K562 (cell line): ENCODE results near the gene PAX8. TPM values are rescaled to one million over a fixed set of nuclear protein-coding genes. Genes with fewer than 3 reads are reported as not detected.

Experiments used
- BACH1 ChIP-seq: fragments of 200-800 bp; sonication (Bioruptor generic); IDR thresholded peaks from 2 replicates; pipeline ENCODE4 v1.6.1; 2016; ENCODE audit warnings: missing genetic modification characterization, missing compliant biosample characterization
- CEBPG ChIP-seq, 3 experiments: fragments of 200-800 bp in 1 of 3; sonication (Bioruptor generic) in 1 of 3; sonication (generic) in 1 of 3; formaldehyde crosslinking in 1 of 3; IDR thresholded peaks in 2 of 3; conservative IDR thresholded peaks in 1 of 3; 2 replicates each; pipeline versions ENCODE4 v1.6.1 to v1.8.0; 2016 to 2022; ENCODE audit warnings: missing compliant biosample characterization in 2 of 3, missing genetic modification characterization in 2 of 3, mild to moderate bottlenecking in 1 of 3, missing genetic modification reagents in 1 of 3
- EP400 ChIP-seq: fragments of 450-650 bp; IDR thresholded peaks from 2 replicates; pipeline ENCODE4 v1.6.1; 2017; ENCODE audit warnings: antibody characterized with exemption, mild to moderate bottlenecking, moderate library complexity
- GABPB1 ChIP-seq: sonication (generic); formaldehyde crosslinking; IDR thresholded peaks from 2 replicates; pipeline ENCODE4 v1.8.0; 2022; ENCODE audit warnings: mild to moderate bottlenecking, missing genetic modification reagents
- KDM2B ChIP-seq: fragments of 250-450 bp; sonication (Bioruptor Pico); IDR thresholded peaks from 2 replicates; pipeline ENCODE4 v1.8.0; 2021; ENCODE audit warnings: mild to moderate bottlenecking, moderate library complexity
- MAFG ChIP-seq: fragments of 450-650 bp; conservative IDR thresholded peaks from 2 replicates; pipeline ENCODE4 v1.6.1; 2016; ENCODE audit warnings: missing genetic modification characterization, missing compliant biosample characterization
- MIER1 ChIP-seq: fragments of 450-650 bp; IDR thresholded peaks from 2 replicates; pipeline ENCODE4 v1.6.1; 2016; ENCODE audit warnings: antibody characterized with exemption, mild to moderate bottlenecking, low read depth
- NFXL1 ChIP-seq: fragments of 450-650 bp; formaldehyde crosslinking; IDR thresholded peaks from 2 replicates; pipeline ENCODE4 v1.4.0; 2021; ENCODE audit warnings: mild to moderate bottlenecking
- RAD51 ChIP-seq: fragments of 450-650 bp; IDR thresholded peaks from 2 replicates; pipeline ENCODE4 v1.7.1; 2016; ENCODE audit warnings: low read depth, mild to moderate bottlenecking, borderline replicate concordance
- SMAD1 ChIP-seq: fragments of 150-350 bp; IDR thresholded peaks from 2 replicates; pipeline ENCODE4 v1.6.1; 2014; ENCODE audit warnings: low read length, low read depth; ENCODE audit not compliant: partially characterized antibody
- SMARCA5 ChIP-seq: fragments of 450-650 bp; IDR thresholded peaks from 2 replicates; pipeline ENCODE4 v1.6.1; 2016
- SRSF3 ChIP-seq: fragments of 200-400 bp; formaldehyde crosslinking; IDR thresholded peaks from 2 replicates; pipeline ENCODE4 v1.6.1; 2016; ENCODE audit warnings: mild to moderate bottlenecking, low read length, moderate library complexity; ENCODE audit not compliant: insufficient read depth
- STAT5A ChIP-seq: IDR thresholded peaks from 2 replicates; pipeline ENCODE4 v1.6.1; 2012; ENCODE audit warnings: low read length, inconsistent platforms, borderline replicate concordance
- TFAM ChIP-seq: fragments of 250-450 bp; sonication (Bioruptor Pico); conservative IDR thresholded peaks from 2 replicates; pipeline ENCODE4 v1.5.0; 2021; ENCODE audit warnings: mild to moderate bottlenecking, moderate library complexity
- U2AF2 ChIP-seq: fragments of 200-400 bp; formaldehyde crosslinking; optimal IDR thresholded peaks from 2 replicates; pipeline ENCODE3; 2017; ENCODE audit warnings: low read depth, mild to moderate bottlenecking, low read length
- ZNF699 ChIP-seq: fragments of 250-450 bp; sonication (Bioruptor Pico); IDR thresholded peaks from 2 replicates; pipeline ENCODE4 v1.8.0; 2021; ENCODE audit warnings: mild to moderate bottlenecking, moderate library complexity; ENCODE audit not compliant: insufficient replicate concordance
- polyA plus RNA-seq, 8 experiments: library from polyadenylated mRNA; depleted of rRNA in 4 of 8; stranded (reverse) in 5 of 8; unstranded in 3 of 8; fragments of >200 nt; fragmentation: Nextera tagmentation in 2 of 8; fragmentation: Illumina TruSeq in 1 of 8; extraction: Ambion mirVana in 2 of 8; extraction: Trizol in 1 of 8; gene quantifications; 2 replicates each; pipeline versions ENCODE4 v1.2.1 to v1.2.3, GENCODE V29; 2011 to 2014; ENCODE audit warnings: inconsistent platforms in 1 of 8, missing spikeins in 1 of 8
- total RNA-seq, 7 experiments: library from RNA; depleted of rRNA in 6 of 7; stranded (reverse); fragments of >200 nt in 6 of 7; fragmentation: Illumina TruSeq in 2 of 7; extraction: Trizol in 2 of 7; gene quantifications; 2 replicates each; pipeline versions ENCODE4 v1.2.1 to v1.2.3, GENCODE V29; 2011 to 2021; ENCODE audit warnings: low replicate concordance in 1 of 7
- TF ChIP-seq, protein P1 (sequence below), 2 experiments: fragments of 450-650 bp; IDR thresholded peaks; 2 replicates each; pipeline ENCODE4 v1.6.1; 2016; ENCODE audit warnings: mild to moderate bottlenecking in 2 of 2, borderline replicate concordance in 1 of 2, low read depth in 1 of 2, moderate library complexity in 1 of 2
- TF ChIP-seq, protein P2 (sequence below): sonication (generic); formaldehyde crosslinking; IDR thresholded peaks from 2 replicates; pipeline ENCODE4 v1.8.0; 2022; ENCODE audit warnings: mild to moderate bottlenecking, missing genetic modification reagents
- TF ChIP-seq, protein P3 (sequence below): sonication (generic); formaldehyde crosslinking; IDR thresholded peaks from 2 replicates; pipeline ENCODE4 v1.9.0; 2022; ENCODE audit warnings: mild to moderate bottlenecking, missing genetic modification reagents

The PAX8 gene
- total and polyA plus RNA-seq, 9 of the 15 experiments (the other 6 are each of a cell fraction or from before 2014, with no cell fraction given) = 0.13 to 2.1 (median 0.51) TPM

DNA sequence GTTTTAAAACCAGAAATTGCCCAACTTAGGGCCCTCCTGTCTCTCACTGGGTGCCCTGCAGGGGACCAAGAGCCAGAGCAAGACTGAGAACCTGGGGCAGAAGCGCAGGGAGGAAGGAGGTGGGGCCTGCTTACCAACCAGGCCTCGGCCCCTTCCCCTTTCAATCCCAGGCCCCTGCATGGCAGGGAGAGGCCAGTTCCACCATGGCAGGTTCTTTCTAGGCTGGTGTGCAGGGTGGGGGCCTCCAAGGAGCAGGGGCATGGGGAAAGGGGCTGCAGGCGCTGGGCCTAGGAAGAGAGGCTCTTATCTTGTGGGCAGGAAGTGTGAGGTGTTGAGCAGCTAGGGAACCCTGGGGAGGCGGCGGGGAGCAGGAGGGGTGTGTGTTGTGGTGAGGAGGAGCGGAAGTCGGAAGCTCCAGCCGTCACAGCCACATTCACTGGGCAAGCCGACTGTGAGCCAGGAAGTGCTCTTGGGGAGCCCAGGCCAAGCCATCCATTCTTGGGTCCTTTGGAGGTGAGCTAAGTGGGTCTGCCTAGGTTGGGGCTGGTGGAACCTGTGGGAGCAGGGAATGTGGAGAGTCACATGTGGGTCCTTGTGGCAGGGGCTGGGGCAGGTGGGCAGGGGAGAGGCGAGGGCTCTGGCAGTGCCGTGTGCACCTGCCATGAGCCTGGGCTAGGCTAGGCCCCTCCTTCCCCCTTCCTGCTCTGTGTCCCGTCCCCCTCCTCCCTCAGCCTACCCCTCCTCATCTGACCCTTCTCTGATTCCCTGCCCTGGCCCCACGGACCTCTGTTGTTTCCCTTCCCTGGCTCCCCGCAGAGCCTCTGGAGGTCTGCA lies 105.0 kb downstream of the PAX8 start, which contains the start of gene PSD4 (continued):
- TF ChIP-seq NFXL1 (no peak), MAFG (tag) (no peak), RAD51 (no peak), ZNF699 (CRISPR knock-in tag) (no peak), CEBPG (CRISPR knock-in tag; IDR thresholded peaks at IDR 0.05) (no peak; the same call in none of the 2 replicates), CEBPG (tag; conservative IDR thresholded peaks at IDR 0.05 in 1 of 2, IDR thresholded peaks at IDR 0.05 in 1 of 2) (no peak), BACH1 (no peak; the same call in 1 of the 2 replicates), U2AF2 (no peak), SRSF3 (no peak), MIER1 (0 out of 2 replicates have a peak, but pooled peaks have one; percentile 28), TFAM (CRISPR knock-in tag) (no peak), KDM2B (CRISPR knock-in tag) (no peak), GABPB1 (CRISPR knock-in tag) (peak; percentile 80), SMARCA5 (no peak), EP400 (peak; percentile 82), SMAD1 (peak; percentile 26), STAT5A (no peak)
- TF ChIP-seq, protein P1, sequence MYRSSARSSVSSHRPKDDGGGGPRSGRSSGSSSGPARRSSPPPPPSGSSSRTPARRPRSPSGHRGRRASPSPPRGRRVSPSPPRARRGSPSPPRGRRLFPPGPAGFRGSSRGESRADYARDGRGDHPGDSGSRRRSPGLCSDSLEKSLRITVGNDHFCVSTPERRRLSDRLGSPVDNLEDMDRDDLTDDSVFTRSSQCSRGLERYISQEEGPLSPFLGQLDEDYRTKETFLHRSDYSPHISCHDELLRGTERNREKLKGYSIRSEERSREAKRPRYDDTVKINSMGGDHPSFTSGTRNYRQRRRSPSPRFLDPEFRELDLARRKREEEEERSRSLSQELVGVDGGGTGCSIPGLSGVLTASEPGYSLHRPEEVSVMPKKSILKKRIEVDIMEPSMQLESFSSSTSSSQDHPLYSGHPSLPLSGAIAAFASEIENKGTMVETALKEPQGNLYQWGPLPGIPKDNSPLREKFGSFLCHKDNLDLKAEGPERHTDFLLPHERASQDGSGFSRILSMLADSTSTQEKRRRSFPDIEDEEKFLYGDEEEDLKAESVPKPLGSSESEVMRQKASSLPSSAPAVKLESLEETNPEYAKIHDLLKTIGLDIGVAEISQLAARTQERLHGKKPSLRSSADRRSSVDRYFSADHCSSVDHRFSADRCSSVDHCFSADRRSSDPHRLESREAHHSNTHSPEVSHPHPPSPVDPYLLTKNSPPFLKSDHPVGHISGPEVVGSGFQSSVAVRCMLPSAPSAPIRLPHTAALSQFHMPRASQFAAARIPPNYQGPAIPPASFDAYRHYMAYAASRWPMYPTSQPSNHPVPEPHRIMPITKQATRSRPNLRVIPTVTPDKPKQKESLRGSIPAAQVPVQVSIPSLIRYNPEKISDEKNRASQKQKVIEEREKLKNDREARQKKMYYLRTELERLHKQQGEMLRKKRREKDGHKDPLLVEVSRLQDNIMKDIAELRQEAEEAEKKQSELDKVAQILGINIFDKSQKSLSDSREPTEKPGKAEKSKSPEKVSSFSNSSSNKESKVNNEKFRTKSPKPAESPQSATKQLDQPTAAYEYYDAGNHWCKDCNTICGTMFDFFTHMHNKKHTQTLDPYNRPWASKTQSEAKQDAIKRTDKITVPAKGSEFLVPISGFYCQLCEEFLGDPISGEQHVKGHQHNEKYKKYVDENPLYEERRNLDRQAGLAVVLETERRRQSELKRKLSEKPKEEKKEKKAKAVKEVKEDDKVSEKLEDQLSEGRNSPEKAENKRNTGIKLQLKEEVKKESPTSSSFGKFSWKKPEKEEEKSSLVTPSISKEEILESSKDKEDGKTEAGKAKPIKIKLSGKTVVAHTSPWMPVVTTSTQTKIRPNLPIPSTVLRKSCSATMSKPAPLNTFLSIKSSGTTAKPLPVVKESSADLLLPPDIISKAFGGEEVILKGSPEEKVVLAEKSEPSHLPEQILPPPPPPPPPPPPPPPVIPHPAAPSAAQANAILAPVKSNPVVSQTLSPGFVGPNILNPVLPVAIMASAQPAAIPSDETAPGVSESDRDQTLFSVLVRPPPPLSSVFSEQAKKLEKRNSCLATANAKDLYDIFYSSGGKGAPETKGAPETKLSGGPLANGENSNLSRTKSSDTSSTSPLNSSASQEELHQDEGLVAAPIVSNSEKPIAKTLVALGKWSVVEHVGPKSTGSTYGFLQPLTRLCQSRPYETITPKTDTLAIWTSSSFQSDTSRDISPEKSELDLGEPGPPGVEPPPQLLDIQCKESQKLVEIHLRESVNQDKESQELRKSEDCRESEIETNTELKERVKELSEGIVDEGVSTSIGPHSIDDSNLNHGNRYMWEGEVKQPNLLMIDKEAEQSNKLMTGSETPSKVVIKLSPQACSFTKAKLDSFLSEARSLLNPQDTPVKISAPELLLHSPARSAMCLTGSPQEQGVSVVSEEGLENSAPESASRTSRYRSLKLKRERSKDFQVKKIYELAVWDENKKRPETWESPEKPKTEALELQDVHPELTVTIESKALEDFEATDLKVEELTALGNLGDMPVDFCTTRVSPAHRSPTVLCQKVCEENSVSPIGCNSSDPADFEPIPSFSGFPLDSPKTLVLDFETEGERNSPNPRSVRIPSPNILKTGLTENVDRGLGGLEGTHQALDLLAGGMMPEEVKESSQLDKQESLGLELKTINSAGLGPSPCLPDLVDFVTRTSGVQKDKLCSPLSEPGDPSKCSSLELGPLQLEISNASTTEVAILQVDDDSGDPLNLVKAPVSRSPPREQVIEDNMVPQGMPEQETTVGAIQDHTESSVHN (IDR thresholded peaks at IDR 0.05; ENCODE audit: borderline replicate concordance in 1 of 2, low read depth in 1 of 2) = no peak
- TF ChIP-seq, protein P2, sequence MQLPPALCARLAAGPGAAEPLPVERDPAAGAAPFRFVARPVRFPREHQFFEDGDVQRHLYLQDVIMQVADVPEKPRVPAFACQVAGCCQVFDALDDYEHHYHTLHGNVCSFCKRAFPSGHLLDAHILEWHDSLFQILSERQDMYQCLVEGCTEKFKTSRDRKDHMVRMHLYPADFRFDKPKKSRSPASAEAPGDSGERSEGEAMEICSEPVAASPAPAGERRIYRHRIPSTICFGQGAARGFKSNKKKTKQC (CRISPR knock-in tag) = no peak
- TF ChIP-seq, protein P3, sequence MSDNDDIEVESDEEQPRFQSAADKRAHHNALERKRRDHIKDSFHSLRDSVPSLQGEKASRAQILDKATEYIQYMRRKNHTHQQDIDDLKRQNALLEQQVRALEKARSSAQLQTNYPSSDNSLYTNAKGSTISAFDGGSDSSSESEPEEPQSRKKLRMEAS = no peak
